HCT116 (cell line): ENCODE data around the gene CALM1. TPM values are rescaled to one million over a fixed set of nuclear protein-coding genes. Genes with fewer than 3 reads are reported as not detected.

ENCODE experiments used
- ATAC-seq: fragments of 200-7000 bp; cut with Tn5 transposase; 2 replicates; pipeline ENCODE4 v1.9.1; 2020; ENCODE audit warnings: mild to moderate bottlenecking, moderate library complexity
- BruUV-seq: library from RNA; stranded (reverse); fragments of 400-500 nt; replicated peaks from 2 replicates; lab custom pipeline; 2021; lab: Mats Ljungman, UMichigan
- CTCF ChIA-PET: fragments of 300-600 bp; sonication (Branson Sonifier 250); formaldehyde crosslinking; loops from one replicate; lab custom pipeline; 2021; ENCODE audit warnings: antibody characterized with exemption; lab: Charles Lee
- POLR2A ChIA-PET: fragments of 300-600, 350-600 bp; sonication (Branson Sonifier 250); formaldehyde crosslinking; loops from one replicate; lab custom pipeline; 2021; ENCODE audit warnings: antibody characterized with exemption; lab: Charles Lee
- RAD21 ChIA-PET, 2 experiments: fragments of 300-600 bp; sonication (Branson Sonifier 250); formaldehyde crosslinking; loops; one replicate each; lab custom pipeline; 2023; ENCODE audit warnings: low total read pairs in 2 of 2; ENCODE audit not compliant: uncharacterized antibody in 2 of 2, unreplicated experiment in 2 of 2, low non-redundant PET in 1 of 2; lab: Charles Lee
- DNase-seq: peaks from one replicate; pipeline ENCODE4 v3.0.0-alpha.2; 2010; ENCODE audit warnings: low read depth, low spot score
- H2AFZ ChIP-seq: fragments of 200-600 bp; shearing (Covaris generic), sonication (generic); 2 replicates; pipeline ENCODE4 v1.6.1; 2017; ENCODE audit warnings: low read depth, mixed run types, mixed read lengths, antibody characterized with exemption, low read length; ENCODE audit not compliant: poor library complexity, severe bottlenecking
- H3K27ac ChIP-seq: 2 replicates; pipeline ENCODE4 v1.5.1; 2012; ENCODE audit warnings: low read depth, low read length
- H3K27me3 ChIP-seq: fragments of 200-600 bp; sonication (generic); 2 replicates; pipeline ENCODE4 v1.6.1; 2016; ENCODE audit warnings: mixed run types, low read length, mixed read lengths; ENCODE audit not compliant: insufficient read depth
- H3K36me3 ChIP-seq, 2 experiments: fragments of 200-500 bp in 1 of 2; fragments of 200-600 bp in 1 of 2; sonication (Bioruptor generic) in 1 of 2; sonication (generic) in 1 of 2; 2 replicates each; pipeline versions ENCODE4 v1.5.1 to v1.6.1; 2014 to 2016; ENCODE audit warnings: low read length in 2 of 2, inconsistent platforms in 1 of 2, mixed read lengths in 1 of 2, mixed run types in 1 of 2; ENCODE audit not compliant: insufficient read depth in 2 of 2, control insufficient read depth in 1 of 2
- H3K4me1 ChIP-seq, 2 experiments: fragments of 200-600 bp in 1 of 2; sonication (generic) in 1 of 2; 2 replicates each; pipeline versions ENCODE4 v1.5.1 to v1.6.1; 2012 to 2017; ENCODE audit warnings: low read length in 2 of 2, inconsistent platforms in 1 of 2, mild to moderate bottlenecking in 1 of 2, mixed read lengths in 1 of 2, mixed run types in 1 of 2, moderate library complexity in 1 of 2; ENCODE audit not compliant: insufficient read depth in 2 of 2, control insufficient read depth in 1 of 2
- H3K4me2 ChIP-seq: fragments of 200-600 bp; sonication (generic); 2 replicates; pipeline ENCODE4 v1.6.1; 2017; ENCODE audit warnings: mixed run types, low read length, mixed read lengths
- H3K4me3 ChIP-seq, 2 experiments: fragments of 200-600 bp in 1 of 2; sonication (generic) in 1 of 2; replicated peaks in 1 of 2; 2 replicates each; pipeline ENCODE4 v1.5.1; 2011 to 2016; ENCODE audit warnings: low read length in 2 of 2, control low read depth in 1 of 2, low read depth in 1 of 2, mild to moderate bottlenecking in 1 of 2, mixed read lengths in 1 of 2, mixed run types in 1 of 2
- H3K79me2 ChIP-seq: fragments of 200-600 bp; sonication (generic); 2 replicates; pipeline ENCODE4 v1.6.1; 2017; ENCODE audit warnings: mild to moderate bottlenecking, mixed run types, low read length, moderate library complexity, mixed read lengths; ENCODE audit not compliant: insufficient read depth
- H3K9ac ChIP-seq: fragments of 200-600 bp; sonication (generic); 2 replicates; pipeline ENCODE4 v1.6.1; 2016; ENCODE audit warnings: low read length, mixed read lengths
- H3K9me2 ChIP-seq: fragments of 200-600 bp; sonication (generic), shearing (Covaris generic); 2 replicates; pipeline ENCODE4 v1.6.1; 2017; ENCODE audit warnings: mixed run types, mild to moderate bottlenecking, moderate library complexity; ENCODE audit not compliant: insufficient read depth
- H3K9me3 ChIP-seq, 2 experiments: fragments of 200-500 bp in 1 of 2; fragments of 200-600 bp in 1 of 2; sonication (Bioruptor generic) in 1 of 2; sonication (generic) in 1 of 2; 2 replicates each; pipeline ENCODE4 v1.6.1; 2014 to 2017; ENCODE audit warnings: low read length in 2 of 2, mixed read lengths in 2 of 2, inconsistent platforms in 1 of 2, low read depth in 1 of 2, mild to moderate bottlenecking in 1 of 2, mixed run types in 1 of 2, moderate library complexity in 1 of 2; ENCODE audit not compliant: control insufficient read depth in 1 of 2, insufficient read depth in 1 of 2
- H4K20me1 ChIP-seq: fragments of 200-600 bp; sonication (generic), shearing (Covaris generic); 2 replicates; pipeline ENCODE4 v1.6.1; 2017; ENCODE audit warnings: mixed run types, mild to moderate bottlenecking, moderate library complexity; ENCODE audit not compliant: insufficient read depth
- ATF3 ChIP-seq: IDR thresholded peaks from 2 replicates; pipeline ENCODE4 v1.6.1; 2012
- CBX3 ChIP-seq: IDR thresholded peaks from 2 replicates; pipeline ENCODE4 v1.6.1; 2012; ENCODE audit warnings: low read depth
- CEBPB ChIP-seq: IDR thresholded peaks from 2 replicates; pipeline ENCODE4 v1.6.1; 2012; ENCODE audit warnings: low read depth
- CTCF ChIP-seq, 3 experiments: fragments of 200-600 bp in 1 of 3; sonication (generic) in 1 of 3; IDR thresholded peaks in 2 of 3; conservative IDR thresholded peaks in 1 of 3; 2 replicates each; pipeline ENCODE4 v1.5.1; 2012 to 2017; ENCODE audit warnings: low read depth in 2 of 3, low read length in 2 of 3, antibody characterized with exemption in 1 of 3, borderline replicate concordance in 1 of 3, control low read depth in 1 of 3, mild to moderate bottlenecking in 1 of 3, mixed read lengths in 1 of 3, mixed run types in 1 of 3, moderate library complexity in 1 of 3; ENCODE audit not compliant: insufficient read depth in 1 of 3
- ELF1 ChIP-seq: IDR thresholded peaks from 2 replicates; pipeline ENCODE4 v1.6.1; 2012; ENCODE audit warnings: low read depth, borderline replicate concordance
- EZH2 ChIP-seq: fragments of 200-600 bp; sonication (generic); IDR thresholded peaks from 2 replicates; pipeline ENCODE4 v1.6.1; 2017; ENCODE audit warnings: antibody characterized with exemption, mixed run types
- EZH2phosphoT487 ChIP-seq: fragments of 200-600 bp; IDR thresholded peaks from 2 replicates; pipeline ENCODE4 v1.6.1; 2018; ENCODE audit warnings: antibody characterized with exemption, borderline replicate concordance
- FOSL1 ChIP-seq: IDR thresholded peaks from 2 replicates; pipeline ENCODE4 v1.6.1; 2012; ENCODE audit warnings: low read depth
- POLR2A ChIP-seq: IDR thresholded peaks from 2 replicates; pipeline ENCODE4 v1.7.0; 2011; ENCODE audit warnings: borderline replicate concordance; ENCODE audit not compliant: insufficient read depth, insufficient read length; ENCODE audit errors: extremely low read depth
- RAD21 ChIP-seq: IDR thresholded peaks from 2 replicates; pipeline ENCODE4 v1.6.1; 2012; ENCODE audit warnings: low read depth, mild to moderate bottlenecking
- SIN3A ChIP-seq: IDR thresholded peaks from 2 replicates; pipeline ENCODE4 v1.6.1; 2012; ENCODE audit warnings: low read depth
- SP1 ChIP-seq: IDR thresholded peaks from 2 replicates; pipeline ENCODE4 v1.6.1; 2012; ENCODE audit warnings: low read depth
- SRF ChIP-seq: IDR thresholded peaks from 2 replicates; pipeline ENCODE4 v1.6.1; 2012; ENCODE audit warnings: low read depth
- YY1 ChIP-seq: IDR thresholded peaks from 2 replicates; pipeline ENCODE4 v1.6.1; 2011; ENCODE audit warnings: low read length, low read depth, moderate library complexity, mild to moderate bottlenecking; ENCODE audit not compliant: insufficient replicate concordance; ENCODE audit errors: extremely low read depth
- ZFX ChIP-seq: fragments of 450-650 bp; IDR thresholded peaks from 2 replicates; pipeline ENCODE4 v1.6.1; 2017
- ZNF274 ChIP-seq: fragments of 200-500 bp; sonication (Bioruptor generic); IDR thresholded peaks from 2 replicates; pipeline ENCODE4 v1.6.1; 2014; ENCODE audit warnings: mild to moderate bottlenecking, low read depth, low read length, inconsistent platforms
- intact Hi-C: fragments of 100-400 bp; cut with micrococcal nuclease; formaldehyde crosslinking; loops from 2 replicates; pipeline ENCODE4 v1.10.0; 2022
- total RNA-seq: library from RNA; stranded (reverse); gene quantifications from one replicate; pipeline ENCODE4 v1.2.1, GENCODE V29; 2021; ENCODE audit not compliant: unreplicated experiment
- TF ChIP-seq, protein P1 (sequence below): IDR thresholded peaks from 2 replicates; pipeline ENCODE4 v1.6.1; 2011; ENCODE audit warnings: mild to moderate bottlenecking, low read length, moderate library complexity; ENCODE audit not compliant: insufficient replicate concordance; ENCODE audit errors: extremely low read depth

The CALM1 gene
- total RNA-seq, 1 experiment from 2014 or later = 261 TPM

GRCh38 chr14:90409209-90409730 is 12.4 kb downstream of the CALM1 start:
- no peak overlapping the region for H3K4me2 ChIP-seq
- H3K27ac ChIP-seq = no peak overlapping the region
- ChIA-PET POLR2A (interaction anchor here (0.7 kb wide), 1 partner anchor 61 kb away, joined by 3 read pairs; no protein-coding TSS in a partner anchor), RAD21 (interaction anchor here in 1 of 2 experiments (0.7 kb wide), 1 partner anchor 213 kb away, joined by 3 read pairs; no protein-coding TSS in a partner anchor), CTCF (interaction anchor here (1.7 to 2.4 kb wide), 2 partner anchors 10 to 288 kb away, joined by 5 to 18 read pairs; no protein-coding TSS in a partner anchor)
- ATAC-seq (no peak), DNase-seq (no peak)
- intact Hi-C loops = no loop called here
- H3K4me1 ChIP-seq = peaks cover 0 to 8% of the 10 kb centered on the region in 2 experiments; a peak in 2 of 4 replicates
- no peaks in the 10 kb centered on the region for H3K9me3 ChIP-seq
- BruUV-seq = no TSS peak
- H3K9me2 ChIP-seq = no peaks in the 10 kb centered on the region
- H4K20me1 ChIP-seq = no peaks in the 10 kb centered on the region
- no peak overlapping the region for H3K9ac ChIP-seq
- H3K36me3 ChIP-seq = peaks cover 13 to 15% of the 10 kb centered on the region in 2 experiments; a peak in 3 of 4 replicates
- no peak overlapping the region for H3K4me3 ChIP-seq
- no peaks in the 10 kb centered on the region for H3K27me3 ChIP-seq
- TF ChIP-seq ZNF274 (no peak), YY1 (no peak), SRF (no peak), ELF1 (no peak)
- no peaks in the 10 kb centered on the region for H3K79me2 ChIP-seq
- H2AFZ ChIP-seq = no peak overlapping the region

GRCh38 chr14:90412058-90412457 is 15.2 kb downstream of the CALM1 start:
- ChIA-PET POLR2A (interaction anchor here (1.1 kb wide), 1 partner anchor 15 kb away, joined by 3 read pairs; the partner anchor contains the start of gene CALM1), RAD21 (no interaction called here), CTCF (no interaction called here)
- Histone ChIP-seq H3K9me2 (no peaks in the 10 kb centered on the region), H3K4me2 (no peak overlapping the region), H3K27ac (no peak overlapping the region), H3K79me2 (no peaks in the 10 kb centered on the region), H3K9me3 (no peaks in the 10 kb centered on the region), H3K9ac (no peak overlapping the region), H2AFZ (no peak overlapping the region), H3K4me3 (no peak overlapping the region), H4K20me1 (no peaks in the 10 kb centered on the region), H3K4me1 (peaks cover 0 to 8% of the 10 kb centered on the region in 2 experiments; a peak in 2 of 4 replicates), H3K36me3 (no peaks in the 10 kb centered on the region), H3K27me3 (no peaks in the 10 kb centered on the region)
- ATAC-seq = no peak
- no TSS peak for BruUV-seq
- intact Hi-C loops = no loop called here
- DNase-seq = no peak
- TF ChIP-seq CEBPB (no peak), ZFX (no peak), SIN3A (no peak), POLR2A (no peak), EZH2 (no peak), RAD21 (no peak), ATF3 (no peak), FOSL1 (no peak), CTCF (IDR thresholded peaks at IDR 0.05 in 2 of 3, conservative IDR thresholded peaks at IDR 0.05 in 1 of 3; ENCODE audit: borderline replicate concordance in 1 of 3, insufficient read depth in 1 of 3, low read depth in 2 of 3, low read length in 2 of 3) (no peak), SP1 (no peak), CBX3 (no peak), YY1 (no peak), EZH2phosphoT487 (no peak), ELF1 (no peak)
- TF ChIP-seq, protein P1, sequence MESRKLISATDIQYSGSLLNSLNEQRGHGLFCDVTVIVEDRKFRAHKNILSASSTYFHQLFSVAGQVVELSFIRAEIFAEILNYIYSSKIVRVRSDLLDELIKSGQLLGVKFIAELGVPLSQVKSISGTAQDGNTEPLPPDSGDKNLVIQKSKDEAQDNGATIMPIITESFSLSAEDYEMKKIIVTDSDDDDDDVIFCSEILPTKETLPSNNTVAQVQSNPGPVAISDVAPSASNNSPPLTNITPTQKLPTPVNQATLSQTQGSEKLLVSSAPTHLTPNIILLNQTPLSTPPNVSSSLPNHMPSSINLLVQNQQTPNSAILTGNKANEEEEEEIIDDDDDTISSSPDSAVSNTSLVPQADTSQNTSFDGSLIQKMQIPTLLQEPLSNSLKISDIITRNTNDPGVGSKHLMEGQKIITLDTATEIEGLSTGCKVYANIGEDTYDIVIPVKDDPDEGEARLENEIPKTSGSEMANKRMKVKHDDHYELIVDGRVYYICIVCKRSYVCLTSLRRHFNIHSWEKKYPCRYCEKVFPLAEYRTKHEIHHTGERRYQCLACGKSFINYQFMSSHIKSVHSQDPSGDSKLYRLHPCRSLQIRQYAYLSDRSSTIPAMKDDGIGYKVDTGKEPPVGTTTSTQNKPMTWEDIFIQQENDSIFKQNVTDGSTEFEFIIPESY = no peak
